ENCODE results near the gene MBD4.

- TF ChIP-seq CTCF (IDR thresholded peaks at IDR 0.05; ENCODE audit: insufficient read depth, low read depth, low read length) (no peak), EZH2 (IDR thresholded peaks at IDR 0.05; ENCODE audit: insufficient read depth, low read length) (no peak)
Measured at GRCh38 chr3:129434140-129434539, 5.6 kb downstream of the MBD4 start.

Data from astrocyte (in vitro differentiated cells and primary cell).